SW480 (cell line): Measurements from ENCODE around the gene KRTCAP2.

Experiments used
- DNase-seq: peaks from one replicate; pipeline ENCODE4 v3.0.0-alpha.2; 2016; ENCODE audit warnings: low spot score

The KRTCAP2 gene

DNA sequence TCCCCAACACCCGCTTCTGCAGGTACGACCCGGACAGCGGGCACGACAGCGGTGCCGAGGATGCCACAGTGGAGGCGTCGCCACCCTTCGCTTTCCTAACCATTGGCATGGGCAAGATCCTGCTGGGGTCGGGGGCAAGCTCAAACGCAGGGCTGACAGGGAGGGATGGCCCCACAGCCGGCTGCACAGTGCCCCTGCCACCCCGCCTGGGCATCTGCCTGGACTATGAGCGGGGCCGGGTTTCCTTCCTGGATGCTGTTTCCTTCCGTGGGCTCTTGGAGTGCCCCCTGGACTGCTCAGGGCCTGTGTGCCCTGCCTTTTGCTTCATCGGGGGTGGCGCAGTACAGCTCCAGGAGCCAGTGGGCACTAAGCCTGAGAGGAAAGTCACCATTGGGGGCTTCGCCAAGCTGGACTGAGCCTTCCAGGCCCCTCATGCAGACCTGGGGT, 10.7 kb upstream of the KRTCAP2 start:
- no peak for DNase-seq

DNA sequence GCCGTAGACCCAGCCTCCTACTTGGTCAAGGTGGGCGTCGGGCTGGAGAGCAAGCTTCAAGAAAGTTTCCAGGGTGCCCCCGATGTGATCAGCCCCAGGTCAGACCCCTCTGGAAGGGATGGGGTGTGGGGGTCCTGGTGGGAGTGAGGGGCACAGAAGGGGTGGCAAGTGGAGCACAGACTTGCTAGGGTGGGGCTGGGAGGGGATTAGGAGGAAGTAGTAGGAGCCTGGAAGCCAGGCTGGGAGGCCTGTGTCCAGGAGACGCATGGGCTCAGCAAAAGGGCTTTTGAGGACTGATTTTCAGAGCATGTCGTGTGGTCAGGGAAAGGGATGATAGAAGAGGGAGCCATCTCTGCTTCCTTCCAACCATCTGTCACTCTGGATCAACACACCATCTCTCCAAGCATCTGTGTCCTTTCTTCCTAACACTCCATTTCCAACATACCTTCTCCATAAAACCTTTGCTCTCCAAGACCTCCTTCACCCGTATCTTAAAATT, 9.0 kb upstream of the KRTCAP2 start:
- no peak for DNase-seq

DNA sequence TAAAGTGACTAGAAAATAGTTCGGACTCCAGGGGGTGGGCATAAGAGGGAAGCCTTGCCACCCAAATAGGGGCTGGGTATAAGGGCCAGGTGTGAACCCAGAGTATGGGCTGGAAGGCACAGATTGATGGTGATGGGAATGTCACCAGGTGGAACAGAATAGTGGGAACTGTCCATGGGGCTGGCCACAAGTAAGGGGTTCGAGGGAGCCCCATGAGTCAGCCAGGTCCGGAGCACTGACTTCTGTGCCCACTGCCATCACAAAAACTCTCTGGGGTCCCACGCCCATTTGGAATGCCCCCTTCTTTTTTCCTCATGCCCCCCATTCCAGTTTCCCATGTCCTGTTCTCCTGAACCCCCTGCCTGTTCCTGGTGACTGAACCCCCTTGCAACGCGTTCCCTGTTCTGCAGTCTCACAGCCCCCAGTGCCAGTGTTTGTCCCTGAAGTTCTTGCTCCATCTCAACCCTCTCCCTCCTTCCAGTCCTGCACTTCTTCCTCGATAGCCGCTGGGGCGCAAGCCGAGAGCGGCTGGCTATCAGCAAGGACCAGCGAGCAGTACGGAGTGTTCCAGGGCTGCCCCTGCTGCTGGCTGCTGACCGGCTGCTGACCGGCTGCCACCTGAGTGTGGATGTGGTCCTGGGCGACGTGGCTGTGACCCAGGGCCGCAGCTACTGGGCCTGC, 8.4 kb upstream of the KRTCAP2 start:
- DNase-seq, result no peak

DNA sequence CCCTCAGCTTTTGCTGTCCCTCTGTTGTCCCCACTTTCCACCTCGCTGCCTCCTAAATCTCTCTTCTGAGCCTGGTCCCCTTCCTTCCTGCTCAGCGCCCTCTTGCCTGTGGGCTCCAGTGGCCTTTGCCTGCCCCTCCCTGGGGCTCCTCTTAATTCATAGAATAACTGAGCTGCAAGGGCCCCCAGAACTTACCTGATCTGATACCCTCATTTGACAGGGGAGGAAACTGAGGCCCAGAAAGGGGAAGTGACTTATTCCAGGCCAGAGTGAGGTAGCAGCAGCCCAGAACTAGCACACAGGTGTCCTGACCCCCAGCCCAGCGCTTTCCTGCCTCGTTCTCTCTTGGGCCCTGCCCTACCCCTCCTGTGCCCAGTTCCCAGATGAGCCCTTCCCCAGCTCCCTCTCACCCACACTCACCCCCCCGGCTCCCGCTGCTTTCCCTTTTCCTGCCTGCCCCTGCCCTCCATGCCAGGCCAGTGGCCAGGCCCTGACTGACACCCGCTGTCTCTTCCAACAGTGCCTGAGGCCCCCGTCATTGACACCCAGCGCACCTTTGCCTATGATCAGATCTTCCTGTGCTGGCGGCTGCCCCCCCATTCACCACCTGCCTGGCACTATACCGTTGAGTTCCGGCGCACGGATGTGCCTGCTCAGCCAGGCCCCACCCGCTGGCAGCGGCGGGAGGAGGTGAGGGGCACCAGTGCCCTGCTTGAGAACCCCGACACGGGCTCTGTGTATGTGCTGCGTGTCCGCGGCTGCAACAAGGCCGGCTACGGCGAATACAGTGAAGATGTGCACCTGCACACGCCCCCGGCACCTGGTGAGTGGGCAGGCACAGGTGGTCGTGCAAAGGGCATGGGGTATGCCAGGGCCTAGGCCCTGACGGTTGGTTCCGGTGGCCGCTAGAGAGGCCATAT, 6.3 kb upstream of the KRTCAP2 start:
- no peak for DNase-seq

DNA sequence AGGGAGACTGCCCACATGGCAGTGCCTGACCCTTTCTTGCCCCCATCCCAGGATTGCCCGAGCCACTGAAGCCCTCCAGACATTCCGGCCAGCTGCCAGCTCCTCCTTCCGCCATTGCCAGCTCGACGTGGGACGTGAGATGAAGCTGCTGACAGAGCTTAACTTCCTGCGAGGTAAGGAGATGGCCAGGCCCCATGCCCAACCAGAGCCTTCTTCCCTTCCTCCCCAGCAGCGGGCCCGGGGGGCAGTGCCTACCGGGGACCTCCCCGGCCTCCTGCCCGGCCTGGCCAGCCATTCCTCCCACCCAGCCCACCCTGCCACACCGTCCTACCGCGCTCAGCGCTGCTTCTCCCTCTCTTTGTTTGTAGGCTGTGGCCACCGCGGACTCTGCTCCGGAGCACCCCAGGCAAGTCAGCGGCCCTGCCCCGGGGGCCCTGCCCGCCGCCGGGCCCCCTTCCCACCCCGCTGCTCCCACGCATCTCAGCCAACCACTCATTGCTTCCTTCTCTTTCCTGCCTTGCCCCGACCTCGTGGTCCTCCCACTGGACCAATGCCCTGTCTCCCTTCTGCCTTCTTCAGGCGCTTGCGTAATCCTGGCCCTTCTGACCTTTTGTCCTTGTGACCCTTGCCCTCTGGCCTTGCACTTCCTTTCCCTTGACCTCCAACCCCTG, 5.5 kb upstream of the KRTCAP2 start:
- DNase-seq, result no peak

DNA sequence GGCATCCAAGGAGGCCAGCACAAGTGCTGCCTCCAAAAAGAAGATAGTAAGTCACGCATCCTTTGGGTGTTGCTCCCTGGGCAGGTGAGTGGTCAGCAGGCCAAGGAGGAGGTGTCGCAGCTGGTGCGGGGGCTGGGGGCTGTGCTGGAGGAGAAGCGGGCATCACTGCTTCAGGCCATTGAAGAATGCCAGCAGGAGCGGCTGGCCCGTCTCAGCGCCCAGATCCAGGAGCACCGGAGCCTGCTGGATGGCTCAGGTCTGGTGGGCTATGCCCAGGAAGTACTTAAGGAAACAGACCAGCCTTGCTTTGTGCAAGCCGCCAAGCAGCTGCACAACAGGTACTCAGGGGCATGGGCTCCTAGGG, 4.8 kb upstream of the KRTCAP2 start:
- DNase-seq, result no peak

DNA sequence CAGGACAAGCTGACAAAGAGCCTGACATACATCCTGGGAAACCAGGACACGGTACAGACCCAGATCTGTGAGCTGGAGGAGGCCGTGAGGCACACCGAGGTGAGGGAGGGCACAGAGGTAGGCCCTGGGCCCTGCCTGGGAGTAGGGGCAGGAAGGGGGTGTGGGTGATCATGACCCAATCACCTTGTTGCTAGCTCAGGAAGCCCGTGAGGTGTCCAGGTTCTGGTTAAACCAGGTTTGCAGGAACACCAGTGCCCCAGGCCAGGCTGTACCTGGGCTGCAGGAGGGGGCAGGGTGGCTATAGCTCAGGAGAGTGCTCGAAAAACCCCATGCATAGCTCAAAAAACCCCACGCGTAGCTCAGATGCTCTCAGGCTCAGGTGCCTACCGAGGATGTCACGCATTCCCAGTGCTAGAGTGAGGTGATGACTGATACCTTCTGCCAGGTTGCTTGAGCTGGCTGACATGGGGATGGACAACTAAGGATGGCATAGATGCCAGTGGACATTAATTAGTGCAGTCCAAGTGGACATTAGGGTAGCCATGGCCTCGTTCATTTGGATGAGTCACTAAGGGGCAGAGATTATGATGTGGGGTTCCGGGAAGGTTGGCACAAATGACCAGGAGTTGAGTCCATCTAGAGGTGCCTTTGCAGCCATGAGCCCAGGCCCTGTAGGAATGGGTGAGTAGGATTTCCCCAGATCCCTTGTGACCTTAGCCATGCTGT, 4.3 kb upstream of the KRTCAP2 start:
- no peak for DNase-seq

DNA sequence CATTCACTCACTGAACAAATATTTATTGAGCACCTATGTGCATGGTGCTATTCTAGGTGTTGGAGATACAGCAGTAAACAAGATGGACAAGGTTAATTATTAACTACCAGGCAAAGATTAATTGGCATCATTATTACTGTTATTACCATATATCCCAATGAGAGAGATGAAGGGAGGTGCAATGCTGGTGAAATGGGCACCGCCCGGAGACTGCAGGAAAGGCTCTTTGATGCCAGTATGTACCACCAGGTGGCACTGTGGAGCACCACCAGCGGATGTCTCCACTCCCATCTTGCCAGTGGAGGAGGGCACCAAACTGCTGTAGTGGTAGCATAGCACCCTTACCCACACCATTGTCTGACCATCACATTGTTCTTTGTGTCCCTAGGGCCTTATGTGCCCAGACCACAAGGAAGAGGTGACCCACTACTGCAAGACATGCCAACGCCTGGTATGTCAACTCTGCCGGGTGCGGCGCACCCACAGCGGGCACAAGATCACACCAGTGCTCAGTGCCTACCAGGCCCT, 3.5 kb upstream of the KRTCAP2 start:
- DNase-seq, result peak; percentile 72

DNA sequence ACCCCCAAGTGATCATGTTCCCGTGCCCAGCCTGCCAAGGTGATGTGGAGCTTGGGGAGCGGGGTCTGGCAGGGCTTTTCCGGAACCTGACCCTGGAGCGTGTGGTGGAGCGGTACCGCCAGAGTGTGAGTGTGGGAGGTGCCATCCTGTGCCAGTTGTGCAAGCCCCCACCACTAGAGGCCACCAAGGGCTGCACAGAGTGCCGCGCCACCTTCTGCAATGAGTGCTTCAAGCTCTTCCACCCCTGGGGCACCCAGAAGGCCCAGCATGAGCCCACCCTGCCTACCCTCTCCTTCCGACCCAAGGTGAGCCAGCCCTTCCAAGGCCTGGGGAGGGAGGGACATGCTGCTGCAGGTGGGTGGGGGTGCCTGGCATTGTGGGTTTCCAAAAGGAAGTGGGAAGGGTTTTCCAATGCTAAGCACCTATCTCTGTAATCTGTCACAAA, 2.8 kb upstream of the KRTCAP2 start:
- no peak for DNase-seq

DNA sequence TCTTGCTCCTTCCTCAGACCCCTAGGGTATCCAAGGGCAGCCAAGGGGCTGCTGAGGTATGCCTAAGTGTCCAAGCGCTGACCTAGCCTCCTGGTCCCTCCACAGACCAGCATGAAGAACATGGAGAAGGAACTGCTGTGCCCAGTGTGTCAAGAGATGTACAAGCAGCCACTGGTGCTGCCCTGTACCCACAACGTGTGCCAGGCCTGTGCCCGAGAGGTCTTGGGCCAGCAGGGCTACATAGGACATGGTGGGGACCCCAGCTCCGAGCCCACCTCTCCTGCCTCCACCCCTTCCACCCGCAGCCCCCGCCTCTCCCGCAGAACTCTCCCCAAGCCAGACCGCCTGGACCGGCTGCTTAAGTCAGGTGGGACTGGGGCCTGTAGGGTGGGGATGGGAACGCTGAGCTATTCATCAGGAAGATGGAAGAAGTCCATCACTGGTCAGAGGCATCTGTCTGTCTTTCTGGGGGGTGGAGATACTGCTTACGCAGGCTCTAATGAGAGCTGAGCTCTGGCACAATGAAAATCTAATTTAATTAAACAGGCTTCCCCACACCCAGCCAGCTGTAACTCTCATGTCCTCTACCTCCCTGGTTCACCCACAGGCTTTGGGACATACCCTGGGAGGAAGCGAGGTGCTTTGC, 2.3 kb upstream of the KRTCAP2 start:
- DNase-seq, result no peak

DNA sequence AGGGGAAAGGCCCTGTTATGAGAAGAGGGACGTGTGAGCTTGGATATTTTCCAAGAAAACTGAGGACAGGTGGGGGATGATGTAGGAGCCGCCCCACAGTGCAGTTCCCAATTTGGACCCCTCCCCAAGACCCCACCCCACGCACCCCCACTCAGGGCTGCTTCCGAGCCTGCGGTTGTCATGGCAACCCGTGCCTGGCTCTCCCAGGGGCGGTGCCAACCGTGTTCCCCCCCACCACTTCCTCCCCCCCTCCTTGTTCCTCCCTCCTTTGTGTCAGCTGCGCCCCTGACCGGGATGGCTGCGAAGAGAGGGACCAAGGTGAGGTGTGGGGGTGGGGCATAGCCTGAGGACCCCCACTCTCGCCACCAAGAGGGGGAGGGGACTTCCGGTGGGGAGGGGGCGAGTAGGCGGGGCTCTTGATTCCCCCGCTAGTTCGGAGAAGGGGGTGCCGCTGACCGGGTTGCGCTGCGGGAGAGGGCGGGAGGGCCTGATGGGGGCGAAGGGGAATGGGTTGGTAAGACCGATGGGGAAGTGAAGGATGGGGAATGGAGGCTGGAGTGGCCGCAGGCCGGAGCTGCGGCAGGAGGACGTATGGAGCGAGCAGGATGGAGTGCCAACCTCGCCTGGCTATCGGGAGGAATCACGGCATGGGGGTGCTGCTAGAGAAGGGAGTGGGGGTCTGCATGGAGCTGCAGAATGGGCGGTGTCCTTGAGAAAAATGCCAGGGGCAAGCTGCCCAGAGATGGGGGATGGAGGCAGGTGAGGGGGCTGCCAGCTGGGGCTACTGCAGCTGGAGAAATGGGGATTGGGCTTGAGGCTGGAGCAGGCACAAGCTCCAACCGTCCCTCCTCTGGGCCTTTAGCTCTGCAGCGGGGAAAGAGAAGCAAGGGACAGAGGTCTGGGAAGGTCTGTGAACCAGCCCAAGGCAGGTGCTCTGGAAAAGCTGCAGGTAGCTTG, 1.5 kb upstream of the KRTCAP2 start:
- DNase-seq, result no peak

DNA sequence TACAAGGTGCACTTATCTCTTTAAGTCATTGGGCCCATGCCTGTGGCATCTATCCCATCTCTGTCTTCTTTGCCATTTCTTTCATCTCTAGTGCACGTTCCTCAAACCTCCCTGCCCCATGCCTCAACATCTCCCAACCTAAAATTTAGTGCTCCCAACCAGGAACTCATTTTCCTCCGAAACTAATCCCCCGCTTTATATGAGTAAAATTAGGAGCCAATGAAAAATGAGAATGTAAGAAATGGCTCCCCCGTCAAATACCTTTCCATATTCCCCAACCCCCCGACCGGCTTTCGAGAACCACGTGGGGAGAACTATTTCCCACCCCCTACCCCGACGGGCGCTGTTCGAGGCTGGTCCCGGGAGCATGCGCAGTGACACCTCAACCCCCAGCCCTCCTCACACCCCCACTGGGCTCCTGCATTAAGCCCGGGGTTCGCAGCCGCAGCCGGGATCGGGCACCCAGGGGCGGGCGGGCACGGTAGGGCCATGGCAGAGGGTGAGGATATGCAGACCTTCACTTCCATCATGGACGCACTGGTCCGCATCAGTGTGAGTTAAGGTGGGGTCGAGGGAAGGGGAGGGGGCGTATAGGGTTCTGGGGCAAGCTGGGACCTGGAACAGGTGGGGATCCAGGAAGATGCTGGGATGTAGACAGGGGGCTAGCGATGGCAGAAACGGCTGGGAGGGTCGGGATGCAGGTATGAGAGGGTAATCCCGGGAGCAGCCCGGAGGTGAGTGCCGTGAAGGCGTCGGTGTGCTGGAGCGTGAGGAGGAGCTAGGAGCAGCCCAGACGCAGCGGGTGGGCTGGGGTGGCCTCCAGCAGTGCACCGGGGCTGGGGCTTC, 597 bp upstream of the KRTCAP2 start, which contains the start of gene TRIM46:
TSS of gene TRIM46 (plus strand) at position 372 of the 846 bp plus-strand sequence. CDS start at position 490, 118 bp downstream.
- DNase-seq, result no peak

DNA sequence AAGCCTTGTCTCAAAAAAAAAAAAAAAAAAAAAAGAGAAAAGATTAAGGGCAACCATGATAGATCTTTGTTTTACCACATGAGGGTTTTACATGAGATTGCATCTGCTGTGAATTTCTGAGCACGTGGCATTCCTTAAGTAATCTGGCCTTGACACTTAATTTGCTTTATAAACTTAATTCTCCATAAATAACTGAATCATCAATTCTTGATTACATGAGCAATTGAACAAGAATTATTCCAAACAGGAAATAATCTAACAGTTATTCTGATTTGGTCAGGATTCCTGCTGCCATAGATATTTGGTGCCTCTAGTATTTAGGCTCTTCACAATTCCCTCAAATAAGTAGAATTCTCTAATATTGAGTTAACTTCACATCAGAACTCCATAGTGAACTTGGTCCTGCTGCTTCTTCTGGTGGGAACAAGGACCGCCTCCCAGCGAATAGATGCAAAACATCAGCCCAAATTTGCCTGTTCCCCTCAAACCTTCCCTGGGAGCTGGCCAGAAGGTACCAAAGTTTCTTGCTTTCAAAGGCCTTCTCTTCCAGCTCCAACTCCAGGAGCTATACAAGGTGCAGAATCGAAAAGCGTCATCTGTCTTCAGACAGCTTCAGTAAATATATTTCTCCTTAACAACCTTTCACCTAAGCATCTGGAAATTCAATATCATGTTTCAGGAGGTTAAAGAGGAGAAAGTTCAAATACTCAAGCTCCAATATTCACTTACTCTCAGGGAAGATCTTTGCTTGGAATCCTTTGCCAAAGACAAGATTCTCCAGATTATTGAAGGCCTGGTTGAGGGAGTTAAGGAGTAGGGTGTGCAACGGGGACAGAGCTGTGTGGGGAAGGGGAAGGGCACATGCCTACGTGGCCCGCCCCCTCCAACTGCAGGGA, 1.0 kb downstream of the KRTCAP2 start:
- no peak for DNase-seq

DNA sequence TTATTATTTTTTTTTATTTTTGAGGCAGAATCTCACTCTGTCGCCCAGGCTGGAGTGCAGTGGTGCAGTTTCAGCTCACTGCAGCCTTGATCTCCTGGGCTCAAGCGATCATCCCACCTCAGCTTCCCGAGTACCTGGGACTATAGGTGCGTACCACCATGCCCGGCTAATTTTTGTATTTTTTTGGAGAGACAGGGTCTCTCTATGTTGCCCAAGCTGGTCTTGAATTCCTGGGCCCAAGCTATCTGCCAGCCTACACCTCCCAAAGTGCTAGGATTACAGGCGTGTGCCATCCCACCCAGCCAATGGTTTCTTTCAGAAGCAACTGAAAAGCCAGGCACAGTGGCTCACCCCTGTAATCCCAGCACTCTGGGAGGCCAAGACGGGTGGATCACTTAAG, 2.3 kb downstream of the KRTCAP2 start:
- no peak for DNase-seq

DNA sequence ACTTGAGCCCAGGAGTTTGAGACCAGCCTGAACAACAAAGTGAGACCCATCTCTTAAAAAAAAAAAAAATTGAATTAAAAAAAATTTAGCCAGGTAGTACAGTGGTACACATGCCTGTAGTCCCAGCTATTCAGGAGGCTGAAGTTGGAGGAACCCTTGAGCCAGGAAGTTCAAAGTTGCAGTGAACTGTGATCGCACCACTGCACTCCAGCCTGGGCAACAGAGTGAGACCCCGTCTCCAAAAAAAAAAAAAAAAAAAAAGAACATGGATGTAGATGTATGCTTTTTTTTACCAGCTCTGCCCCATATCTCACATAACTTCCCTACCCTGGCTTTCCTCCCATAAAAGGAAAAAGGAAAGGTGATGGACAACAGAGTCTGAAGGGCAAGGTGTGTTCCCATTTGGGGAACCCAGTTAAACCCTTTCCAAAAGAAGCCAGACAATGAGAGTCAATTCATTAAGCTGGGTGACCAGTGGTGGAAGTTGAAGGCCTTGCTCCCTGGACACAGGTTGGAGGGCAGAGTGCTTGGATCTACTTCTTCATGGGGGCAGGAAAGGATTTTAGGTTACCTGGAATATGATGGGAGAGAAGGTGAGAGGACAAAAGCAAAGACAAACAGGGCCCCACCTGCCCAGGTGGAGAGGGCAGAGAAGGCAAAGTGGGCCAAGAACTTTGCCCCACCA, 2.9 kb downstream of the KRTCAP2 start:
- no peak for DNase-seq

DNA sequence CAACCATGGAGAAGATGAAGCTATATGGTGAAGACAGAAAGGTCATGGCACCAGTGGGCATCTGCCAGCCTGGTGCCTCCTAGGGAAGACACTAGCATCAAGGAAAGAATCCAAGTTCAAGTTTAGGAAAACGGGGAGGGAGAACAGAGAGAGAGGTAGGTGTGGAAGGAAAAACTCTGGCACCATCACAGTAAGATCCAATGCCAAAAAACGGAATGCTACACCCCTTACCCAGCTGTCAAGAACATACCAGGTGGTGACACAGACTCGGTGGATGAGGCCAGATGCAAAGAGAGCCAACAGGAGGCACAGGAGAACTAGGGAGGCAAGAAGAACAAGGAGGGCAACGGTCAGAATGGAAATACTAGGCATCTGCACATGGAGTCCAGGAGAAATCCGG, 3.6 kb downstream of the KRTCAP2 start:
- DNase-seq, result no peak
